SK-N-SH (cell line): ENCODE measurements around the gene SMAD2. TPM values are rescaled to one million over a fixed set of nuclear protein-coding genes. Genes with fewer than 3 reads are reported as not detected.
"Not testable (repeated sequence)": the region's sequence is repeated elsewhere in the genome, so short reads cannot be mapped to it uniquely, and the experiment has no call there.

Experiments used
- CTCF ChIA-PET: fragments of 300-600, 350-600 bp; formaldehyde crosslinking; extraction: SDS; loops from one replicate; lab custom pipeline; 2021; lab: Yijun Ruan, JAX
- POLR2A ChIA-PET: fragments of 350-600 bp; sonication (Branson Sonifier 250); formaldehyde crosslinking; extraction: SDS; loops from one replicate; lab custom pipeline; 2020; ENCODE audit warnings: antibody characterized with exemption, inconsistent platforms; lab: Yijun Ruan, JAX
- DNase-seq: peaks from one replicate; pipeline ENCODE4 v3.0.0; 2012
- H2AFZ ChIP-seq: fragments of 200-600 bp; sonication (generic); 2 replicates; pipeline ENCODE4 v1.8.1; 2016; ENCODE audit warnings: antibody characterized with exemption, mild to moderate bottlenecking, low read depth
- H3F3A ChIP-seq: fragments of 200-600 bp; sonication (generic); replicated peaks from 2 replicates; pipeline ENCODE3; 2016; ENCODE audit warnings: antibody characterized with exemption, mild to moderate bottlenecking; ENCODE audit not compliant: insufficient read depth
- H3K27ac ChIP-seq, 2 experiments: fragments of 200-500 bp in 1 of 2; fragments of 200-600 bp in 1 of 2; sonication (Bioruptor generic) in 1 of 2; sonication (generic), shearing (Covaris generic) in 1 of 2; 2 replicates each; pipeline versions ENCODE4 v1.5.1 to v1.6.1; 2014 to 2016; ENCODE audit warnings: low read depth in 2 of 2, inconsistent platforms in 1 of 2, low read length in 1 of 2, mild to moderate bottlenecking in 1 of 2, mixed read lengths in 1 of 2
- H3K27me3 ChIP-seq: fragments of 200-600 bp; sonication (generic), shearing (Covaris generic); 2 replicates; pipeline ENCODE4 v1.6.1; 2016; ENCODE audit warnings: mixed run types; ENCODE audit not compliant: insufficient read depth
- H3K36me3 ChIP-seq, 2 experiments: fragments of 200-500 bp in 1 of 2; fragments of 200-600 bp in 1 of 2; sonication (Bioruptor generic) in 1 of 2; sonication (generic) in 1 of 2; replicated peaks in 1 of 2; 2 replicates each; pipeline versions ENCODE3 to v1.5.1; 2014 to 2016; ENCODE audit warnings: low read length in 1 of 2, mild to moderate bottlenecking in 1 of 2; ENCODE audit not compliant: insufficient read depth in 2 of 2, control insufficient read depth in 1 of 2
- H3K4me1 ChIP-seq, 2 experiments: fragments of 200-500 bp in 1 of 2; fragments of 200-600 bp in 1 of 2; sonication (Bioruptor generic) in 1 of 2; sonication (generic), shearing (Covaris generic) in 1 of 2; 2 replicates each; pipeline versions ENCODE4 v1.5.1 to v1.6.1; 2014 to 2016; ENCODE audit warnings: low read depth in 1 of 2, low read length in 1 of 2, mixed run types in 1 of 2; ENCODE audit not compliant: insufficient read depth in 2 of 2, control insufficient read depth in 1 of 2
- H3K4me2 ChIP-seq: fragments of 200-600 bp; sonication (generic), shearing (Covaris generic); 2 replicates; pipeline ENCODE4 v1.6.1; 2017; ENCODE audit warnings: mixed run types
- H3K4me3 ChIP-seq, 2 experiments: fragments of 200-500 bp in 1 of 2; fragments of 200-600 bp in 1 of 2; sonication (Bioruptor generic) in 1 of 2; sonication (generic), shearing (Covaris generic) in 1 of 2; 2 replicates each; pipeline versions ENCODE4 v1.5.1 to v1.8.1; 2014 to 2016; ENCODE audit warnings: low read depth in 2 of 2, inconsistent platforms in 1 of 2, low read length in 1 of 2, mild to moderate bottlenecking in 1 of 2, mixed read lengths in 1 of 2, moderate library complexity in 1 of 2
- H3K79me2 ChIP-seq: fragments of 200-600 bp; sonication (generic); 2 replicates; pipeline ENCODE4 v1.8.1; 2017; ENCODE audit warnings: mild to moderate bottlenecking; ENCODE audit not compliant: insufficient read depth
- H3K9ac ChIP-seq: fragments of 200-600 bp; sonication (generic); 2 replicates; pipeline ENCODE4 v1.6.1; 2017; ENCODE audit warnings: mixed run types
- H3K9me2 ChIP-seq: fragments of 200-600 bp; sonication (generic); 2 replicates; pipeline ENCODE4 v1.6.1; 2017; ENCODE audit warnings: mixed run types
- H3K9me3 ChIP-seq: fragments of 200-600 bp; sonication (generic); 2 replicates; pipeline ENCODE4 v1.6.1; 2017; ENCODE audit warnings: mixed run types, mild to moderate bottlenecking, moderate library complexity
- H4K20me1 ChIP-seq: fragments of 200-600 bp; sonication (generic); 2 replicates; pipeline ENCODE4 v1.6.1; 2017; ENCODE audit warnings: mild to moderate bottlenecking, mixed run types; ENCODE audit not compliant: insufficient read depth
- CHD2 ChIP-seq: fragments of 150-350 bp; IDR thresholded peaks from 2 replicates; pipeline ENCODE4 v1.6.1; 2018; ENCODE audit warnings: low read length; ENCODE audit not compliant: partially characterized antibody
- EP300 ChIP-seq, 2 experiments: IDR thresholded peaks; 2 replicates each; pipeline versions ENCODE4 v1.4.0 to v1.6.1; 2012; ENCODE audit warnings: borderline replicate concordance in 1 of 2, low read depth in 1 of 2, low read length in 1 of 2
- FOSL2 ChIP-seq: IDR thresholded peaks from 2 replicates; pipeline ENCODE4 v1.4.0; 2012; ENCODE audit warnings: low read depth, mild to moderate bottlenecking, moderate library complexity, borderline replicate concordance
- GABPA ChIP-seq: IDR thresholded peaks from 2 replicates; pipeline ENCODE4 v1.4.0; 2012; ENCODE audit warnings: low read depth, mild to moderate bottlenecking
- GATA2 ChIP-seq: sonication (generic); formaldehyde crosslinking; IDR thresholded peaks from 2 replicates; pipeline ENCODE4 v1.5.0; 2020; ENCODE audit warnings: mild to moderate bottlenecking, missing genetic modification reagents
- MEF2A ChIP-seq: IDR thresholded peaks from 2 replicates; pipeline ENCODE4 v1.4.0; 2012; ENCODE audit warnings: low read depth, borderline replicate concordance
- NFIC ChIP-seq: IDR thresholded peaks from 2 replicates; pipeline ENCODE4 v1.4.0; 2012; ENCODE audit warnings: borderline replicate concordance
- WGBS: methylation state at CpG from one replicate; pipeline ENCODE4 v1.1.6; 2017; ENCODE audit warnings: low lambda C conversion rate; 5-methylcytosine and 5-hydroxymethylcytosine counted together
- polyA plus RNA-seq, 3 experiments: library from polyadenylated mRNA; depleted of rRNA; stranded (reverse); fragments of >200 nt; gene quantifications; 2 replicates each; pipeline ENCODE4 v1.2.3, GENCODE V29; 2012
- TF ChIP-seq, protein P1 (sequence below): IDR thresholded peaks from 2 replicates; pipeline ENCODE4 v1.6.1; 2012; ENCODE audit warnings: mild to moderate bottlenecking, low read depth, low read length, moderate library complexity
- TF ChIP-seq, protein P2 (sequence below): fragments of 200-600 bp; sonication (generic); IDR thresholded peaks from 2 replicates; pipeline ENCODE4 v1.6.1; 2017; ENCODE audit warnings: antibody characterized with exemption, mild to moderate bottlenecking, moderate library complexity
- TF ChIP-seq, protein P3 (sequence below): fragments of 150-350 bp; IDR thresholded peaks from 2 replicates; pipeline ENCODE4 v1.6.1; 2016; ENCODE audit warnings: mild to moderate bottlenecking, low read depth, low read length
- TF ChIP-seq, protein P4 (sequence below): fragments of 150-350 bp; IDR thresholded peaks from 2 replicates; pipeline ENCODE4 v1.6.1; 2017; ENCODE audit warnings: antibody characterized with exemption, low read length, low read depth, borderline replicate concordance

SMAD2 gene
- polyA plus RNA-seq, 1 of the 3 experiments (the other 2 are of a cell fraction), result 36.3 TPM

DNA sequence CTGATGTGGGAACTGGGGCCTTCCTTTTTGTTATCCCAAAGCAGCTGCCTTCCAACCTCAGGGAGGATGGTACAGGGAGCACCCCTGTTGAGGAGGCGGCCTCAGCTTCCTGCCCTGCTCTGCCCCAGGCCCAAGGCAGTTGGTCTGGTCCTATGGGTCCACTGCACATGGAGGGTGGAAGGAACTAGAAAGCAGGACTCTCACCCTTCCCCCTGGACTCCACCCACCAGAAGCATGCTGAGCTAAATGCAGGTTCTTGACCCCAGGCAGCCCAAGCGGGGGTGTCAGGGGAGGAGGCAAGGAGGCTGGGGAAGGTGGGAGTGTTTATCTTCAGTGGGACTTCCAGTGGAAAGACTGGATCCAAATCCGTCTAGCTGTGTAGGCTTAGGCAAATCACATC is 158.5 kb downstream of the SMAD2 start (continued):
- TF ChIP-seq, protein P1, sequence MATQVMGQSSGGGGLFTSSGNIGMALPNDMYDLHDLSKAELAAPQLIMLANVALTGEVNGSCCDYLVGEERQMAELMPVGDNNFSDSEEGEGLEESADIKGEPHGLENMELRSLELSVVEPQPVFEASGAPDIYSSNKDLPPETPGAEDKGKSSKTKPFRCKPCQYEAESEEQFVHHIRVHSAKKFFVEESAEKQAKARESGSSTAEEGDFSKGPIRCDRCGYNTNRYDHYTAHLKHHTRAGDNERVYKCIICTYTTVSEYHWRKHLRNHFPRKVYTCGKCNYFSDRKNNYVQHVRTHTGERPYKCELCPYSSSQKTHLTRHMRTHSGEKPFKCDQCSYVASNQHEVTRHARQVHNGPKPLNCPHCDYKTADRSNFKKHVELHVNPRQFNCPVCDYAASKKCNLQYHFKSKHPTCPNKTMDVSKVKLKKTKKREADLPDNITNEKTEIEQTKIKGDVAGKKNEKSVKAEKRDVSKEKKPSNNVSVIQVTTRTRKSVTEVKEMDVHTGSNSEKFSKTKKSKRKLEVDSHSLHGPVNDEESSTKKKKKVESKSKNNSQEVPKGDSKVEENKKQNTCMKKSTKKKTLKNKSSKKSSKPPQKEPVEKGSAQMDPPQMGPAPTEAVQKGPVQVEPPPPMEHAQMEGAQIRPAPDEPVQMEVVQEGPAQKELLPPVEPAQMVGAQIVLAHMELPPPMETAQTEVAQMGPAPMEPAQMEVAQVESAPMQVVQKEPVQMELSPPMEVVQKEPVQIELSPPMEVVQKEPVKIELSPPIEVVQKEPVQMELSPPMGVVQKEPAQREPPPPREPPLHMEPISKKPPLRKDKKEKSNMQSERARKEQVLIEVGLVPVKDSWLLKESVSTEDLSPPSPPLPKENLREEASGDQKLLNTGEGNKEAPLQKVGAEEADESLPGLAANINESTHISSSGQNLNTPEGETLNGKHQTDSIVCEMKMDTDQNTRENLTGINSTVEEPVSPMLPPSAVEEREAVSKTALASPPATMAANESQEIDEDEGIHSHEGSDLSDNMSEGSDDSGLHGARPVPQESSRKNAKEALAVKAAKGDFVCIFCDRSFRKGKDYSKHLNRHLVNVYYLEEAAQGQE, result no peak
- no peak for TF ChIP-seq GATA2 (CRISPR knock-in tag)
- TF ChIP-seq EP300 (IDR thresholded peaks at IDR 0.05; ENCODE audit: borderline replicate concordance in 1 of 2, low read depth in 1 of 2, low read length in 1 of 2), result no peak
- no peak for TF ChIP-seq GABPA
- no peak for TF ChIP-seq FOSL2
- TF ChIP-seq, protein P2, sequence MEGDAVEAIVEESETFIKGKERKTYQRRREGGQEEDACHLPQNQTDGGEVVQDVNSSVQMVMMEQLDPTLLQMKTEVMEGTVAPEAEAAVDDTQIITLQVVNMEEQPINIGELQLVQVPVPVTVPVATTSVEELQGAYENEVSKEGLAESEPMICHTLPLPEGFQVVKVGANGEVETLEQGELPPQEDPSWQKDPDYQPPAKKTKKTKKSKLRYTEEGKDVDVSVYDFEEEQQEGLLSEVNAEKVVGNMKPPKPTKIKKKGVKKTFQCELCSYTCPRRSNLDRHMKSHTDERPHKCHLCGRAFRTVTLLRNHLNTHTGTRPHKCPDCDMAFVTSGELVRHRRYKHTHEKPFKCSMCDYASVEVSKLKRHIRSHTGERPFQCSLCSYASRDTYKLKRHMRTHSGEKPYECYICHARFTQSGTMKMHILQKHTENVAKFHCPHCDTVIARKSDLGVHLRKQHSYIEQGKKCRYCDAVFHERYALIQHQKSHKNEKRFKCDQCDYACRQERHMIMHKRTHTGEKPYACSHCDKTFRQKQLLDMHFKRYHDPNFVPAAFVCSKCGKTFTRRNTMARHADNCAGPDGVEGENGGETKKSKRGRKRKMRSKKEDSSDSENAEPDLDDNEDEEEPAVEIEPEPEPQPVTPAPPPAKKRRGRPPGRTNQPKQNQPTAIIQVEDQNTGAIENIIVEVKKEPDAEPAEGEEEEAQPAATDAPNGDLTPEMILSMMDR, result no peak

DNA sequence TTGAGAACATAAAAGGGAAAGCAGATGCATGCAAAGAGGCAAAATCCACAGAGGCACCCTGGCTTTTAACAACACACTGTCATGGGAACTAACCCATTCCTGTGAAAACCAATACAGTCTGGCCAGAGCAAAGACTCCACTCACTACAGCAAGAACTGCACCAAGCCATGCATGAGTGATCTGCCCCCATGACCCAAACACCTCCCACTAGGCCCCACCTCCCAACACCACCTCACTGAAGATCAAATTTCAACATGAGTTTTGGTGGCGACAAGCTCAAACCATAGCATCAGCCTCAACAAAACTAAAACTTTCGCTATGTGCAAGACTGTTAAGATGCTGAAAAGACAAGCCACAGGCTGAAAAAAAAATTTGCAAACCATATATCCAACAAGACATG is 162.8 kb downstream of the SMAD2 start:
- Histone ChIP-seq H3K9ac (no peak overlapping the region), H3K9me3 (no peaks in the 10 kb centered on the region), H3K4me3 (no peak overlapping the region), H4K20me1 (no peaks in the 10 kb centered on the region), H3K4me2 (no peak overlapping the region), H3K27me3 (no peaks in the 10 kb centered on the region), H2AFZ (no peak overlapping the region), H3K4me1 (no peaks in the 10 kb centered on the region), H3K9me2 (no peaks in the 10 kb centered on the region), H3K79me2 (no peaks in the 10 kb centered on the region), H3F3A (no peaks in the 10 kb centered on the region), H3K27ac (no peak overlapping the region), H3K36me3 (no peaks in the 10 kb centered on the region)
- no peak for DNase-seq
- POLR2A ChIA-PET, result no interaction called here
- TF ChIP-seq CHD2 (no peak), NFIC (no peak), MEF2A (no peak)
- TF ChIP-seq, protein P3, sequence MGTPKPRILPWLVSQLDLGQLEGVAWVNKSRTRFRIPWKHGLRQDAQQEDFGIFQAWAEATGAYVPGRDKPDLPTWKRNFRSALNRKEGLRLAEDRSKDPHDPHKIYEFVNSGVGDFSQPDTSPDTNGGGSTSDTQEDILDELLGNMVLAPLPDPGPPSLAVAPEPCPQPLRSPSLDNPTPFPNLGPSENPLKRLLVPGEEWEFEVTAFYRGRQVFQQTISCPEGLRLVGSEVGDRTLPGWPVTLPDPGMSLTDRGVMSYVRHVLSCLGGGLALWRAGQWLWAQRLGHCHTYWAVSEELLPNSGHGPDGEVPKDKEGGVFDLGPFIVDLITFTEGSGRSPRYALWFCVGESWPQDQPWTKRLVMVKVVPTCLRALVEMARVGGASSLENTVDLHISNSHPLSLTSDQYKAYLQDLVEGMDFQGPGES, result no peak
- TF ChIP-seq, protein P4, sequence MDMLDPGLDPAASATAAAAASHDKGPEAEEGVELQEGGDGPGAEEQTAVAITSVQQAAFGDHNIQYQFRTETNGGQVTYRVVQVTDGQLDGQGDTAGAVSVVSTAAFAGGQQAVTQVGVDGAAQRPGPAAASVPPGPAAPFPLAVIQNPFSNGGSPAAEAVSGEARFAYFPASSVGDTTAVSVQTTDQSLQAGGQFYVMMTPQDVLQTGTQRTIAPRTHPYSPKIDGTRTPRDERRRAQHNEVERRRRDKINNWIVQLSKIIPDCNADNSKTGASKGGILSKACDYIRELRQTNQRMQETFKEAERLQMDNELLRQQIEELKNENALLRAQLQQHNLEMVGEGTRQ, result no peak
- WGBS, result 41% methylated on average over 2 of the region's 2 CpGs
- CTCF ChIA-PET, result interaction anchor here (0.6 to 3.4 kb wide), 2 partner anchors 13 to 19 kb away, joined by 3 to 22 read pairs; no protein-coding TSS in a partner anchor

DNA sequence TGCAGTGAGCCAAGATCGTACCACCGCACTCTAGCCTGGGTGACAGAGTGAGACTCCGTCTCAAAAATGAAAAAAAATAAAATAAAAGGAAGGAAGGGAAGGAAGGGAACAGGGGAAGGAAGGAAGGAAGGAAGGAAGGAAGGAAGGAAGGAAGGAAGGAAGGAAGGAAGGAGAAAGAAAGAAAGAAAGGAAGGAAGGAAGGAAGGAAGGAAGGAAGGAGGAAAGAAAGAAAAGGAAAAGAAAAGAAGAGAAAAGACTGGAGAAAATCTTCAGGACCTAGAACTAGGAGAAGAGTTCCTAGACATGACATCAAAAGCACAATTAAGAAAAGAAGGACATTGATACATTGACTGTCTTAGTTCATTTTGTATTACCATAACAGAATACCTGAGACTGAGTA is 163.3 kb downstream of the SMAD2 start:
- H3K9me2 ChIP-seq, H3K4me2 ChIP-seq, H4K20me1 ChIP-seq, H3K9me3 ChIP-seq, H3K27ac ChIP-seq, H3K9ac ChIP-seq, H3K79me2 ChIP-seq, H2AFZ ChIP-seq, DNase-seq, POLR2A ChIA-PET, H3K4me3 ChIP-seq, H3K36me3 ChIP-seq, H3K27me3 ChIP-seq, H3K4me1 ChIP-seq, H3F3A ChIP-seq: not testable (repeated sequence)
- WGBS, result 67% methylated on average over 3 of the region's 3 CpGs
- CTCF ChIA-PET, result interaction anchor here (3.4 kb wide), 1 partner anchor 12 kb away, joined by 22 read pairs; no protein-coding TSS in a partner anchor
